Glutamatergic neuron (in vitro differentiated cells): ENCODE measurements around the gene CDK3. TPM values are rescaled to one million over a fixed set of nuclear protein-coding genes. Genes with fewer than 3 reads are reported as not detected.
A peak's percentile ranks its signal among the peaks of the same experiment; 100 is the strongest.
"Not testable (repeated sequence)": the region's sequence is repeated elsewhere in the genome, so short reads cannot be mapped to it uniquely, and the experiment has no call there.

Source experiments
- DNase-seq: peaks from one replicate; pipeline ENCODE4 v3.0.0; 2022
- H3K27ac Mint-ChIP-seq: one replicate; pipeline ENCODE4 v1.8.0; 2020; ENCODE audit warnings: mild to moderate bottlenecking, mixed read lengths, inconsistent platforms; ENCODE audit not compliant: unreplicated experiment
- H3K27me3 Mint-ChIP-seq: one replicate; pipeline ENCODE4 v1.8.0; 2020; ENCODE audit warnings: mild to moderate bottlenecking, moderate library complexity, mixed read lengths, inconsistent platforms; ENCODE audit not compliant: unreplicated experiment
- H3K36me3 Mint-ChIP-seq: one replicate; pipeline ENCODE4 v1.8.0; 2020; ENCODE audit warnings: mild to moderate bottlenecking, mixed read lengths, inconsistent platforms; ENCODE audit not compliant: unreplicated experiment
- H3K4me1 Mint-ChIP-seq: one replicate; pipeline ENCODE4 v1.8.0; 2020; ENCODE audit warnings: mild to moderate bottlenecking, low read depth, mixed read lengths, inconsistent platforms; ENCODE audit not compliant: unreplicated experiment
- H3K4me3 Mint-ChIP-seq: one replicate; pipeline ENCODE4 v1.8.0; 2020; ENCODE audit warnings: mild to moderate bottlenecking, mixed read lengths, inconsistent platforms; ENCODE audit not compliant: unreplicated experiment
- H3K9me3 Mint-ChIP-seq: one replicate; pipeline ENCODE4 v1.8.0; 2020; ENCODE audit warnings: mild to moderate bottlenecking, moderate library complexity, mixed read lengths, inconsistent platforms; ENCODE audit not compliant: unreplicated experiment
- CTCF ChIP-seq: fragments of 200-600 bp; sonication (generic); IDR thresholded peaks from one replicate; pipeline ENCODE4 v1.5.0; 2021; ENCODE audit not compliant: partially characterized antibody, unreplicated experiment
- total RNA-seq: library from RNA; stranded (reverse); fragmentation: NEBNext Ultra II Directional; extraction: Animal tissue kit (Norgen Biotek cat#: 25700); gene quantifications from one replicate; pipeline ENCODE4 v1.2.1, GENCODE V29; 2021; ENCODE audit not compliant: unreplicated experiment

Gene CDK3
- total RNA-seq, 1 donor from 2014 or later: 7.1 TPM

GRCh38 chr17:75965468-75965867 lies 35.2 kb upstream of the CDK3 start:
- Mint-ChIP-seq H3K36me3 (no peaks in the 10 kb centered on the region), H3K27ac (no peak overlapping the region), H3K27me3 (no peaks in the 10 kb centered on the region), H3K4me1 (no peaks in the 10 kb centered on the region), H3K9me3 (no peaks in the 10 kb centered on the region), H3K4me3 (no peak overlapping the region)
- no peak for TF ChIP-seq CTCF
- no peak for DNase-seq

GRCh38 chr17:75969044-75969443 lies 31.6 kb upstream of the CDK3 start:
- DNase-seq, H3K9me3 Mint-ChIP-seq, H3K4me1 Mint-ChIP-seq, H3K27me3 Mint-ChIP-seq, H3K36me3 Mint-ChIP-seq, H3K4me3 Mint-ChIP-seq, H3K27ac Mint-ChIP-seq: not testable (repeated sequence)

DNA sequence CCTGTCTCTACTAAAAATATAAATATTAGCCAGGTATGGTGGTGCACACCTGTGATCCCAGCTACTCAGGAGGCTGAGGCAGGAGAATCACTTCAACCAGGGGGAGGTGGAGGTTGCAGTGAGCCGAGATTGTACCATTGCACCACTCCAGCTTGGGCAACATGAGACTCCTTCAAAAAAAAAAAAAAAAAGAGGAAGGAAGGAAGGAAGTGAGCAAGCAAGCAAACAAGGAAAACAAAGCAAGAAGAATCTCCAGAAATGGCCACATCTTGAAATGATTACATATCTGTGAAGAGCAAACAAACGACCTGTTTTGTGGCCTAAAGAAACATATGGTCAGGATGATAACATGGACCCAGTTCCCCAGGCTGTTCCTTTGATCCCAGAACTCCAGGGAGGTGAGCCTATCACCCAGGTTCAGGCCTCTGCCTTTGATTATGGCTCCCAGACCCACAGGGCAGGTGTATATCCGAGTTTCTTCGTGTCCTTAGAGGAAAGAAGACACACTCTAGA lies 30.6 kb upstream of the CDK3 start:
- no peak overlapping the region for H3K27ac Mint-ChIP-seq
- no peaks in the 10 kb centered on the region for H3K4me1 Mint-ChIP-seq
- DNase-seq: no peak
- peaks cover 2% of the 10 kb centered on the region for H3K27me3 Mint-ChIP-seq
- no peaks in the 10 kb centered on the region for H3K36me3 Mint-ChIP-seq
- H3K9me3 Mint-ChIP-seq: peaks cover 1% of the 10 kb centered on the region
- no peak for TF ChIP-seq CTCF
- H3K4me3 Mint-ChIP-seq: no peak overlapping the region

GRCh38 chr17:75970626-75971025 lies 30.0 kb upstream of the CDK3 start:
- Mint-ChIP-seq H3K4me1 (peaks cover under 1% of the 10 kb centered on the region), H3K27me3 (peaks cover 2% of the 10 kb centered on the region), H3K27ac (no peak overlapping the region), H3K9me3 (peaks cover 1% of the 10 kb centered on the region), H3K4me3 (no peak overlapping the region), H3K36me3 (no peaks in the 10 kb centered on the region)
- DNase-seq: no peak
- no peak for TF ChIP-seq CTCF

- not testable (repeated sequence) for H3K27ac Mint-ChIP-seq, DNase-seq, H3K27me3 Mint-ChIP-seq, H3K36me3 Mint-ChIP-seq, H3K9me3 Mint-ChIP-seq
- Mint-ChIP-seq H3K4me3 (peak overlapping the region; percentile 64), H3K4me1 (peaks cover 14% of the 10 kb centered on the region)
Measured at GRCh38 chr17:75975187-75975586, 25.5 kb upstream of the CDK3 start.

GRCh38 chr17:75975757-75976174 lies 24.9 kb upstream of the CDK3 start:
- Mint-ChIP-seq H3K36me3 (no peaks in the 10 kb centered on the region), H3K9me3 (peaks cover 7% of the 10 kb centered on the region), H3K27me3 (peaks cover 2% of the 10 kb centered on the region), H3K4me3 (peak overlapping the region; percentile 64), H3K27ac (no peak overlapping the region), H3K4me1 (peaks cover 14% of the 10 kb centered on the region)
- DNase-seq: no peak
- TF ChIP-seq CTCF: no peak
